PC-9 (cell line): ENCODE measurements around the gene SPIB.

Experiments used
- CTCF ChIP-seq: fragments of 200-600 bp; sonication (generic); conservative IDR thresholded peaks from 2 replicates; pipeline ENCODE4 v1.6.1; 2017; ENCODE audit warnings: mixed run types, antibody characterized with exemption, mild to moderate bottlenecking, moderate library complexity
- EZH2 ChIP-seq: fragments of 200-600 bp; sonication (generic); IDR thresholded peaks from 2 replicates; pipeline ENCODE4 v1.8.0; 2017; ENCODE audit warnings: antibody characterized with exemption, low read depth

GRCh38 chr19:50432221-50433028 lies 13.7 kb downstream of the SPIB start, which contains the start of gene MYBPC2:
- no peak for TF ChIP-seq EZH2
- TF ChIP-seq CTCF = no peak
